Ecto neural progenitor cell (in vitro differentiated cells): ENCODE measurements around the gene TSNAX.

Experiments
- DNase-seq: peaks from one replicate; pipeline ENCODE4 v3.0.0-alpha.2; 2018; ENCODE audit warnings: low spot score

Gene TSNAX

DNA sequence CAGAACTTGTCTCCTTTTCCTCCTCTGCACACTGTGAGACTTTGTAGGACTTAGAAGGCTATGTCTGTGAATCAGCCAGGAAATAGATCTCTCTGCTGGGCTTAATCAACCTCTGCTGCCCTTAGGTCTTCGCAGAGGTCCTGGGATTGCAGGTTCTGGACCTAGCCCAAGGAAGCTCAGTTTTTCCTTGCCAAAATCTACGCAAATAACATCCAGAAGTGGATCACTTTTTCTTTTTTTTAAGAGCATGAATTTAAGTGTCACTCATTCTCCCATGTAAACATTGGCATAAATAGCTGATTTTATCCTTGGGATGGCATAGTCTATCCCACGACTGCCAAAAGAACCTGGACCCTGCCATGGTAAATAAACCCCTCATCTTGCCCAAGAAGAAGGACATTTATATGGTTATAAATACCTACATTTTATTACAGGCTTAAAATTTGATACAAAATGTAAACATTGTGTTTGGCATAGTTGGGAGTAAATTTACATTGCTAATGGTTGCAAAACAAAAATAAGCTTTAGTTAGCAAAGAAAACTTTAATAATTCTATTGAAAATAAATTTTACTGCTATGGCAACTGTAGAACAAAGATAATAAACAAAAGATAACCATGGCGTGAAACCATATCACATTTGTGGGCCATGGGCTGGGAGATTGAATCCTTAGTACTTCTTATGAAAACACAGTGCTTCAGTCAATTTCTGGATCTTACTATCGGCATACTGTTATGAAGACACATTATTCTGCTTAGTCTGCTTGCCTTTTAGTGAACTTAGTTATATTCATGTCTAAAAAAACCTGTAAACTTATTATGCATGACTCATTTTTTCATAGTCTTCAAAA is 73.6 kb downstream of the TSNAX start:
- no peak for DNase-seq

- DNase-seq: no peak
These were observed 74.2 kb downstream of the TSNAX start for GRCh38 chr1:231602673-231602984.

DNA sequence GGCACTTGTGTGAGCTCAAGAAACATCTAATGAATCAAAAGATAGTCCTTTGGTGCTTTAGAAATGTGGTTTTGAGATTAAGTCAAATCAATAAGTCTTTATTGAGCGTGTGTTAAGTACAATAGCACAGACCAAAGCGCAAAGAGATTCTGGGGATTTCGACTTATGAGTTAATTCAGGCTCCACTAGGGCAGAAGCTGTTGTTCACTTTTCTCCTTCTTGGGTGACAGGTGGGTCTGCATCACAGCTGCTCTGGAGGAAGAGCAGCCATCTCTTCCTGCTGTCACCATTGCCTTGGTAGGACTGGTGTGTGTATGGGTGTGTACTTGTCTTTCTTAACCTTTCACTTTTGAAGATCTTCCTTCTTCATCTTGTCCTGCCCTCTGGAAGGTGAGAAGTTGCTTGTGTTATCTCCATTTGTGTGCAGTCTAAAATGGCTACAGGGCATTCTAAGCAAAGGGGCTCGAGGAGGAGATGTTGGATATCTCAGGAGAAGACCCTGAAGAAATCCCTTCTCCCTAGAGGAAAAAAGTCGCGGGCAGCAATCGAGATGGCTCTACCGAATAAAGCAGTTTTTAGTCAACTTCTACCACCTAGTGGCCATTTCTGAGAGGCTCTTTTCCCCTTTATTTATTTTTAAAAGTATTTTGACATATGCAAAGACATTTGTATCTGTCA is 75.3 kb downstream of the TSNAX start:
- no peak for DNase-seq

- DNase-seq: no peak
These were observed 75.8 kb downstream of the TSNAX start for GRCh38 chr1:231604276-231604621.

DNA sequence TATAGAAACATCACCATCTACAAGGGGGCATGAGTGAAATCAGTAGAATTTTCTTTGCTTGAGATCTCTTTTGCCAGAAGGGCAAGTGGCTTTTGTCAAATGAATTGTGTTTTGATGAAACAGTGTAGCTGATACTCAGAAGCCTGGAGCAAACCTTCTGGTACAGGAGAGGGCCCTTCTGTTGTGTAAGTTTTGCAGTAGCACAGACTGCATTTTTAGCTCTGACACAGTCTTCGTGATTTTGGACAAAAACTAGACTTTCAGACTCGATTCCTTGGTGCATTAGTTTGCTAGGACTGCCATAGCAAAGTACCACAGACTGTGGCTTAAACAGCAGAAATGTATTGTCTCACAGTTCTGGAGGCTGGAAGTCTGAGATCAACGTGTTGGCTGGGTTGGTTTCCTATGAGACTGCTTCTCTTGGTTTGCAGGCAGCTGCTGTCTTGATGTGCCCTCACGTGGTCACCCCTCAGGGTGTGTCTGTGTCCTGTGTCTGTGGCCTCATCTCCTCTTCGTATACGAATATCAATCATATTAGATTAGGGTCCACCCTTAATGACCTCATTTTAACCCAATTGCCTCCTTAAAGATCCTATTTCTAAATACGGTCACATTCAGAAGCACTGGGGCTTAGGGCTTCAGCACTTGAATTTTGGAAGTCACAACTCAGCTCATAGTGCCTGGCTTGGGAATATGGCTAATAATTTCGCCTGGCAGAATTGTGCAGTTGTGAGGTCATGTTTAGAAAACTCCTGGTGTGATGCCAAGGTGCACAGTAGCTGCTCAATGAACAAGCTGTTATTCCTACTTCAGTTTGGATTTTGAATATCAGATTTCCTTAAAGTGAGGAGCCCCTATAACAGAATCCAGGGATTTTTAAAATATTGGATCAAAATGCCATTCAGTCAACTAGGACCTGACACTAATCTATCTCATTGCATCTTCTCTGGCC is 77.0 kb downstream of the TSNAX start:
- DNase-seq: no peak

DNA sequence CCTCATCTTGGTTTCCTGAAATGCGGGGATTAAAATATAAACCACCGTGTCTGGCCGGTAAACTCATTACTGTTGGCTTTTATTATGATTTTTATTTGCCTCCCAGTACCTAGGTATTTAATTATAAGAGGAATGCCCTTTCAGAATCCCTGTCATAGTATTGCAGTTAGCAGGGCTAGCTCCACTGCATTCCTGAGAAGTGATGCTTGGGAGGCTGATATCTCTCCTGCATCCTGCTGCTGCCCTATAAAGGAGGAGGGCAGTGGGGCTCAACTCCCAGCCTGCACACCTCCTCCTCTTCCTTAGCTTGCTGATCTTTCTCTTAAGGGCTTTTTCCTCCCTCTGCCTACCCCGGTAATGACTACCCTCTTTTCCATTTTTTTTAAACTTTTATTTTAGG is 78.2 kb downstream of the TSNAX start:
- no peak for DNase-seq

GRCh38 chr1:231610388-231610787 is 81.9 kb downstream of the TSNAX start:
- no peak for DNase-seq

DNA sequence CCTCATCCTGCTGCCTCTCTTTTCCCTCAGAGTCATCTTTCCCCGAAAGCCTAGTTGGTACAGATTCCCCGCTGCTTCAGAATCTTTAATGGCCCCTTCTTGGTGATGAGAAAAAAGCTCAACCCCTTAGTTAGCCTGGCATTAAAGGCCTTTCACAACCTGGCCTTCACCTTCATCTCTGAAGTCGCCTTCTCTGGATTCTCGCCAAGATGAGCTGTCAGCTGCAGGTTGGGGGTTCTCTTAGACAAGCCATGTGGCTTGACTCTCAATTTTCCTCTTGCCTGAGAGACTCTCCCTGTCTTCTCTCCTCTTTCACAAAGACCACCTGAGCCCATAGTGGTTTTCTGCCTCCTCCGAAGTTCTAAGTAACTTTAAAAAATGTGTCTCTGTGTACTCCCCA is 82.6 kb downstream of the TSNAX start:
- no peak for DNase-seq

DNA sequence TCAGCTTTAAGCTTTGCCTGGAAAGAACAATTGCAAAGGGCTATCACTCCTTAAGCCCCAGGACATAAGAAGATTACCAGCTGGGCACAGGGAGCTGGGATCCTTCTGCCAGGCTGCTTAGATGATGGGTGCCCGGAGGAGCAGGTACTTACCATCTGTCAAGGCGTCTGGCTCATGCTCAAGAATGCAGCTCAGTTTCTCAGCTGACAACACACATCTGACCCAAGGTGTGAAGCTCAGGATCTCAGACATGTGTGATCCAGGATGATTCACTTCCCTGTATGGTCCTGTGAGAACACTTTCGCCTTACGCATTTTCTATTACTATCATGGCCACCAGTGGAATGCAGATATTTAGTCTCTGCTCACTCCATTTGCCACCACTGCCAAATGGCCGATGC is 83.4 kb downstream of the TSNAX start:
- no peak for DNase-seq

DNA sequence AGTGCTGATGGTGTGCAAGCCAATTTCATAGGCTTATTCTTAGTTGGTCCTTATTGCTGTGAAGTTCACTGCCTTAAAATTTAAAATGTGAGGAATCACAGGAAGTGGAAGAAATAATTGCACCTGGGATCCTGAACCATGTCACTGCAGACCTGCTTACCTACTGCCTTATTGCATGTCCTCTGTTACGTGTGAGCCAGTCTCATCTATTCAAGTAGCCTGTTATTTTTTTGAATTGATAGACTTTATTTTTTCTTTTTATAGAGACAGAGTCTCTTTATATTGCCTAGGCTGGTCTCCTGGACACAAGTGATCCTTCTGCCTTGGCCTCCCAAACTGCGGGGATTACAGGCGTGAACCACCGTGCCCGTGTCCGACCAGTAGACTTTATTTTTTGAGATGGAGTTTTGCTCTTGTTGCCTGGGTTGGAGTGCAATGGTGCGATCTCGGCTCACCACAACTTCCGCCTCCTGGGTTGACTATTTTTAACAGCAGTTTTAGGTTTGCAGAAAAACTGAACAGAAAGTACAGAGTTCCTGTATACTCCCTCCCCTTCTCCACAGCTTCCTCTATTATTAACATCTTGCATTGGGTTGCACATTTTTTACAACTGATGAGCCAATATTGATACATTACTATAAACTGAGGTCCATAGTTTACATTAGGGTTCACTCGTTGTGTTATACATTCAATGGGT is 84.1 kb downstream of the TSNAX start:
- DNase-seq: no peak

- no peak for DNase-seq
These were observed 85.2 kb downstream of the TSNAX start for GRCh38 chr1:231613419-231614349.
